ENCODE data around the gene DPP6.

GRCh38 chr7:154699417-154699816 lies 647.2 kb downstream of the DPP6 start:
- no peak for TF ChIP-seq POLR2A (IDR thresholded peaks at IDR 0.05; ENCODE audit: low read length)
- no peak for TF ChIP-seq GATA1 (IDR thresholded peaks at IDR 0.05; ENCODE audit: low read depth, low read length)
